ENCODE results near the gene OPCML.

OPCML gene

GRCh38 chr11:132858223-132858622 is 674.1 kb downstream of the OPCML start:
- no peaks in the 10 kb centered on the region for H3K4me1 ChIP-seq (ENCODE audit: control insufficient read depth in 1 of 2, insufficient read depth in 2 of 2, low read length in 2 of 2)
- no peak overlapping the region for H3K27ac ChIP-seq (ENCODE audit: low read depth, low read length)
- H3K9ac ChIP-seq (ENCODE audit: low read depth in 1 of 2, low read length in 2 of 2) = no peak overlapping the region
- H3K36me3 ChIP-seq (ENCODE audit: control insufficient read depth in 1 of 2, insufficient read depth in 2 of 2, low read length in 2 of 2) = no peaks in the 10 kb centered on the region
- no peaks in the 10 kb centered on the region for H3K27me3 ChIP-seq (ENCODE audit: control insufficient read depth in 1 of 2, insufficient read depth in 2 of 2, low read length in 2 of 2)
- H3K4me3 ChIP-seq (ENCODE audit: low read depth in 1 of 2, low read length in 2 of 2) = no peak overlapping the region
- H3K9me3 ChIP-seq (ENCODE audit: control insufficient read depth in 1 of 2, low read length in 2 of 2) = no peaks in the 10 kb centered on the region

GRCh38 chr11:132856032-132856431 is 676.3 kb downstream of the OPCML start:
- H3K27ac ChIP-seq (ENCODE audit: low read depth, low read length) = no peak overlapping the region
- H3K9me3 ChIP-seq (ENCODE audit: control insufficient read depth in 1 of 2, low read length in 2 of 2) = no peaks in the 10 kb centered on the region
- no peaks in the 10 kb centered on the region for H3K27me3 ChIP-seq (ENCODE audit: control insufficient read depth in 1 of 2, insufficient read depth in 2 of 2, low read length in 2 of 2)
- H3K4me1 ChIP-seq (ENCODE audit: control insufficient read depth in 1 of 2, insufficient read depth in 2 of 2, low read length in 2 of 2) = no peaks in the 10 kb centered on the region
- H3K9ac ChIP-seq (ENCODE audit: low read depth in 1 of 2, low read length in 2 of 2) = no peak overlapping the region
- H3K36me3 ChIP-seq (ENCODE audit: control insufficient read depth in 1 of 2, insufficient read depth in 2 of 2, low read length in 2 of 2) = no peaks in the 10 kb centered on the region
- H3K4me3 ChIP-seq (ENCODE audit: low read depth in 1 of 2, low read length in 2 of 2) = no peak overlapping the region

DNA sequence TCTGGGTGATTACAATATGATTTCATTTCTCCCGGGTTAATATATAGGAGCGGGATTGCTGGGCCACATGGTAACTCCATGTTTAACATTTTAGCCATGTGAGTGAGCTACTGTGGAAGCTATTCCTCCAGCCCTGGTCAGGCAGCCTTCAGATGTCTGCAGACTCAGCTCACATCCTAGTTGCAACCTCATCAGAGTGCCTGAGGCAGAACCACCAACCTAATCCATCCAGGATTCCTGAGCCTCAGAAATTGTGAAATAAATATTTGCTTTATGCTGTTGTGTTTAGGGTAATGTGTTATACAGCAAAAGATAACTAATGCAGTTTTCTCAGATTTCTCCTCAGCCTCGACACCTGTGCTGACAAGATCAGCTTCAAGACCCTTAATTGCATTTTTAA is 676.8 kb downstream of the OPCML start:
- no peaks in the 10 kb centered on the region for H3K36me3 ChIP-seq (ENCODE audit: control insufficient read depth in 1 of 2, insufficient read depth in 2 of 2, low read length in 2 of 2)
- no peaks in the 10 kb centered on the region for H3K4me1 ChIP-seq (ENCODE audit: control insufficient read depth in 1 of 2, insufficient read depth in 2 of 2, low read length in 2 of 2)
- H3K27me3 ChIP-seq (ENCODE audit: control insufficient read depth in 1 of 2, insufficient read depth in 2 of 2, low read length in 2 of 2) = no peaks in the 10 kb centered on the region
- no peaks in the 10 kb centered on the region for H3K9me3 ChIP-seq (ENCODE audit: control insufficient read depth in 1 of 2, low read length in 2 of 2)
- no peak overlapping the region for H3K4me3 ChIP-seq (ENCODE audit: low read depth in 1 of 2, low read length in 2 of 2)
- H3K9ac ChIP-seq (ENCODE audit: low read depth in 1 of 2, low read length in 2 of 2) = no peak overlapping the region
- H3K27ac ChIP-seq (ENCODE audit: low read depth, low read length) = no peak overlapping the region

DNA sequence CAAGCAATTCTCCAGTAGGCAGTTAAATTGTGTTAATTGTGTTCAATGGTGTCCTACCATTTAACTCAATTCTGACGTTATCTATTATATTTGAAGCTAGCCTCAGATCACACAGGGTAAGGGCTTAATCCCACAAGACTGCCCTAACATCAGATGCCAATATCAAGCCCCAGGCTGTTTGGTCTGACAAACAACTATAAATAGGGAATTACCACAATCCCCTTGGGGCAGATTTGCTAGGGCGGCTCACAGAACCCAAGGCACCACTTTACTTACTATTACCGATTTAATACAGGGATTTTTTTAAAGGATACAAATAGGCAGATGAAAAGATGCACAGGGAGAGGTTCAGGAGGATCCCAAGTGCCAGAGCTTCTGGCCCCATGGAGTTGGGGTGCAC is 678.4 kb downstream of the OPCML start:
- Histone ChIP-seq H3K9me3 (ENCODE audit: control insufficient read depth in 1 of 2, low read length in 2 of 2) (no peaks in the 10 kb centered on the region), H3K4me1 (ENCODE audit: control insufficient read depth in 1 of 2, insufficient read depth in 2 of 2, low read length in 2 of 2) (no peaks in the 10 kb centered on the region), H3K27ac (ENCODE audit: low read depth, low read length) (no peak overlapping the region), H3K27me3 (ENCODE audit: control insufficient read depth in 1 of 2, insufficient read depth in 2 of 2, low read length in 2 of 2) (no peaks in the 10 kb centered on the region), H3K36me3 (ENCODE audit: control insufficient read depth in 1 of 2, insufficient read depth in 2 of 2, low read length in 2 of 2) (no peaks in the 10 kb centered on the region), H3K4me3 (ENCODE audit: low read depth in 1 of 2, low read length in 2 of 2) (no peak overlapping the region), H3K9ac (ENCODE audit: low read depth in 1 of 2, low read length in 2 of 2) (no peak overlapping the region)

DNA sequence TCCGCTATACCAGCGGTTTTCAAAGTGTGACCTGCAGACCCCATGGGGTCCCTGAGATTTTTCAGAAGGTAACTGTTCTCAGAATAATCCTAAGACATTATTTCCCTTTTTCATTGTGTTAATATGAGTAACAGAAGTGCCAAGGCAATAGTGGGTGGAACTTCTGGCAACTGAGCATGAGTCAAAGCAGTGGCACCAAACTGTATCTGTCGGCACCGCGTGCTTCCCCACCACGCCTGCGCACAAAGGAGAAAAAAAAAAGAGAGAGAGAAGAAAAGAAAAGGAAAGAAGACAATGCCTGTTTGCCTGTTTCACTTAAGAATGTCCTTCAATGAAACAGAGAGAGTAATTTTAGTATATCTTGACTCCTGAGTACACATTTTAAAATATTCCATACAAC is 679.9 kb downstream of the OPCML start:
- no peaks in the 10 kb centered on the region for H3K9me3 ChIP-seq (ENCODE audit: control insufficient read depth in 1 of 2, low read length in 2 of 2)
- H3K27me3 ChIP-seq (ENCODE audit: control insufficient read depth in 1 of 2, insufficient read depth in 2 of 2, low read length in 2 of 2) = no peaks in the 10 kb centered on the region
- H3K36me3 ChIP-seq (ENCODE audit: control insufficient read depth in 1 of 2, insufficient read depth in 2 of 2, low read length in 2 of 2) = no peaks in the 10 kb centered on the region
- no peaks in the 10 kb centered on the region for H3K4me1 ChIP-seq (ENCODE audit: control insufficient read depth in 1 of 2, insufficient read depth in 2 of 2, low read length in 2 of 2)
- H3K4me3 ChIP-seq (ENCODE audit: low read depth in 1 of 2, low read length in 2 of 2) = no peak overlapping the region
- no peak overlapping the region for H3K9ac ChIP-seq (ENCODE audit: low read depth in 1 of 2, low read length in 2 of 2)
- no peak overlapping the region for H3K27ac ChIP-seq (ENCODE audit: low read depth, low read length)

DNA sequence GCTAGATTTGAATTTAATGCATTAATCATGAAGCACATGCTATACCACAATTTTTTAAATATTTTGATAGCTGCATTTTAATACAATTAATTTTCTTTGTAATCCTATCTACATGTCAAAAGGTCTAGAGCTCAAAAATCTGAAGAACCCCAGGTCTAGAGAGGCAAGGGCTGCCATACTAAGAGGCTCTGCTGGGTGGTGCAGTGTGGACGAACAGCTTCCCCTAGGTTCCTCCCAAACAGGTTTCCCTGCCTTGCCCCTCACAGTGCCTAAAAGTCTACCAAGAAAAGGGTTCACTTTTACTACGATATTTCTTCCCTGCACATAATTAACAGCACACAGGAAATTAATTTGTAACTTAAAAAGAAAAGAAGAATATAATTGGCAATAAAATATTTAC is 681.1 kb downstream of the OPCML start:
- H3K27ac ChIP-seq (ENCODE audit: low read depth, low read length) = no peak overlapping the region
- no peak overlapping the region for H3K9ac ChIP-seq (ENCODE audit: low read depth in 1 of 2, low read length in 2 of 2)
- H3K27me3 ChIP-seq (ENCODE audit: control insufficient read depth in 1 of 2, insufficient read depth in 2 of 2, low read length in 2 of 2) = no peaks in the 10 kb centered on the region
- H3K36me3 ChIP-seq (ENCODE audit: control insufficient read depth in 1 of 2, insufficient read depth in 2 of 2, low read length in 2 of 2) = no peaks in the 10 kb centered on the region
- no peak overlapping the region for H3K4me3 ChIP-seq (ENCODE audit: low read depth in 1 of 2, low read length in 2 of 2)
- no peaks in the 10 kb centered on the region for H3K4me1 ChIP-seq (ENCODE audit: control insufficient read depth in 1 of 2, insufficient read depth in 2 of 2, low read length in 2 of 2)
- no peaks in the 10 kb centered on the region for H3K9me3 ChIP-seq (ENCODE audit: control insufficient read depth in 1 of 2, low read length in 2 of 2)

DNA sequence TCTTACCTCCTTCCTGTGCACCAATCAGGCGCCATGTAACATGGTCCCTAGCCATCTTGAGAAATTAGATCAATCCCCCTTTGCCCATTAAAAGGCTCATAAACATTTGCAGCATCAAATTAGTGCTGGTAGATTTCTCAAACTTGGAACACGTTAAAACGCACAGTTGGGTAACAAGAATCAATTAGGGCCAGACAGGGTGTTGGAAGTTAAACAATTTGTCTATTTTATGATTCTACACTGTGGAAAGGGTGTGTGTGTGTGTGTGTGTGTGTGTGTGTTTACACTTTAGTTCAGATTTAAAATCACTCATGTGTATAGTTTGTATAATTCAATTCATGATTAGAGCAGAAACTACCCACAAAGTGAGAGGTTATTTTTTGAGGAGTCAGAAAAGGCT is 682.0 kb downstream of the OPCML start:
- Histone ChIP-seq H3K27ac (ENCODE audit: low read depth, low read length) (no peak overlapping the region), H3K4me1 (ENCODE audit: control insufficient read depth in 1 of 2, insufficient read depth in 2 of 2, low read length in 2 of 2) (no peaks in the 10 kb centered on the region), H3K9ac (ENCODE audit: low read depth in 1 of 2, low read length in 2 of 2) (no peak overlapping the region), H3K9me3 (ENCODE audit: control insufficient read depth in 1 of 2, low read length in 2 of 2) (no peaks in the 10 kb centered on the region), H3K4me3 (ENCODE audit: low read depth in 1 of 2, low read length in 2 of 2) (no peak overlapping the region), H3K36me3 (ENCODE audit: control insufficient read depth in 1 of 2, insufficient read depth in 2 of 2, low read length in 2 of 2) (no peaks in the 10 kb centered on the region), H3K27me3 (ENCODE audit: control insufficient read depth in 1 of 2, insufficient read depth in 2 of 2, low read length in 2 of 2) (no peaks in the 10 kb centered on the region)

- Histone ChIP-seq H3K4me1 (ENCODE audit: control insufficient read depth in 1 of 2, insufficient read depth in 2 of 2, low read length in 2 of 2) (no peaks in the 10 kb centered on the region), H3K9me3 (ENCODE audit: control insufficient read depth in 1 of 2, low read length in 2 of 2) (no peaks in the 10 kb centered on the region), H3K9ac (ENCODE audit: low read depth in 1 of 2, low read length in 2 of 2) (no peak overlapping the region), H3K36me3 (ENCODE audit: control insufficient read depth in 1 of 2, insufficient read depth in 2 of 2, low read length in 2 of 2) (no peaks in the 10 kb centered on the region), H3K27me3 (ENCODE audit: control insufficient read depth in 1 of 2, insufficient read depth in 2 of 2, low read length in 2 of 2) (no peaks in the 10 kb centered on the region), H3K4me3 (ENCODE audit: low read depth in 1 of 2, low read length in 2 of 2) (no peak overlapping the region), H3K27ac (ENCODE audit: low read depth, low read length) (no peak overlapping the region)
These were observed 684.0 kb downstream of the OPCML start for GRCh38 chr11:132848336-132848735.

GRCh38 chr11:132846075-132846474 is 686.2 kb downstream of the OPCML start:
- Histone ChIP-seq H3K27ac (ENCODE audit: low read depth, low read length) (no peak overlapping the region), H3K27me3 (ENCODE audit: control insufficient read depth in 1 of 2, insufficient read depth in 2 of 2, low read length in 2 of 2) (no peaks in the 10 kb centered on the region), H3K4me1 (ENCODE audit: control insufficient read depth in 1 of 2, insufficient read depth in 2 of 2, low read length in 2 of 2) (no peaks in the 10 kb centered on the region), H3K9ac (ENCODE audit: low read depth in 1 of 2, low read length in 2 of 2) (no peak overlapping the region), H3K9me3 (ENCODE audit: control insufficient read depth in 1 of 2, low read length in 2 of 2) (no peaks in the 10 kb centered on the region), H3K4me3 (ENCODE audit: low read depth in 1 of 2, low read length in 2 of 2) (no peak overlapping the region), H3K36me3 (ENCODE audit: control insufficient read depth in 1 of 2, insufficient read depth in 2 of 2, low read length in 2 of 2) (no peaks in the 10 kb centered on the region)

GRCh38 chr11:132844956-132845696 is 687.2 kb downstream of the OPCML start:
- no peaks in the 10 kb centered on the region for H3K27me3 ChIP-seq (ENCODE audit: control insufficient read depth in 1 of 2, insufficient read depth in 2 of 2, low read length in 2 of 2)
- no peak overlapping the region for H3K4me3 ChIP-seq (ENCODE audit: low read depth in 1 of 2, low read length in 2 of 2)
- no peaks in the 10 kb centered on the region for H3K9me3 ChIP-seq (ENCODE audit: control insufficient read depth in 1 of 2, low read length in 2 of 2)
- H3K27ac ChIP-seq (ENCODE audit: low read depth, low read length) = no peak overlapping the region
- H3K36me3 ChIP-seq (ENCODE audit: control insufficient read depth in 1 of 2, insufficient read depth in 2 of 2, low read length in 2 of 2) = no peaks in the 10 kb centered on the region
- no peak overlapping the region for H3K9ac ChIP-seq (ENCODE audit: low read depth in 1 of 2, low read length in 2 of 2)
- no peaks in the 10 kb centered on the region for H3K4me1 ChIP-seq (ENCODE audit: control insufficient read depth in 1 of 2, insufficient read depth in 2 of 2, low read length in 2 of 2)

- Histone ChIP-seq H3K36me3 (ENCODE audit: control insufficient read depth in 1 of 2, insufficient read depth in 2 of 2, low read length in 2 of 2) (no peaks in the 10 kb centered on the region), H3K4me1 (ENCODE audit: control insufficient read depth in 1 of 2, insufficient read depth in 2 of 2, low read length in 2 of 2) (no peaks in the 10 kb centered on the region), H3K27me3 (ENCODE audit: control insufficient read depth in 1 of 2, insufficient read depth in 2 of 2, low read length in 2 of 2) (no peaks in the 10 kb centered on the region), H3K4me3 (ENCODE audit: low read depth in 1 of 2, low read length in 2 of 2) (no peak overlapping the region), H3K9me3 (ENCODE audit: control insufficient read depth in 1 of 2, low read length in 2 of 2) (no peaks in the 10 kb centered on the region), H3K27ac (ENCODE audit: low read depth, low read length) (no peak overlapping the region), H3K9ac (ENCODE audit: low read depth in 1 of 2, low read length in 2 of 2) (no peak overlapping the region)
These were observed 691.6 kb downstream of the OPCML start for GRCh38 chr11:132840660-132841059.
